Panc1 (cell line): ENCODE measurements around the gene C12orf50. TPM values are rescaled to one million over a fixed set of nuclear protein-coding genes. Genes with fewer than 3 reads are reported as not detected.

Experiments
- ATAC-seq: fragments of 200-7000 bp; cut with Tn5 transposase; 2 replicates; pipeline ENCODE4 v1.9.1; 2020; ENCODE audit warnings: mild to moderate bottlenecking, moderate library complexity
- BruUV-seq: library from RNA; stranded (reverse); fragments of 400-500 nt; replicated peaks from 2 replicates; lab custom pipeline; 2021; lab: Mats Ljungman, UMichigan
- CTCF ChIA-PET: fragments of 300-600 bp; sonication (Branson Sonifier 250); formaldehyde crosslinking; loops from one replicate; lab custom pipeline; 2022; ENCODE audit warnings: antibody characterized with exemption; lab: Charles Lee
- POLR2A ChIA-PET: fragments of 300-600 bp; sonication (Branson Sonifier 250); formaldehyde crosslinking; loops from one replicate; lab custom pipeline; 2022; ENCODE audit warnings: antibody characterized with exemption; lab: Charles Lee
- DNase-seq: peaks from one replicate; pipeline ENCODE4 v3.0.0-alpha.2; 2010; ENCODE audit warnings: low read depth, low spot score
- H3K27ac ChIP-seq: 2 replicates; pipeline ENCODE4 v1.5.1; 2011; ENCODE audit warnings: mild to moderate bottlenecking, low read length, inconsistent platforms
- H3K27me3 ChIP-seq: fragments of 200-500 bp; sonication (Bioruptor generic); 2 replicates; pipeline ENCODE4 v1.6.0; 2014; ENCODE audit warnings: low read length, inconsistent platforms; ENCODE audit not compliant: control insufficient read depth, insufficient read depth
- H3K36me3 ChIP-seq: fragments of 200-500 bp; sonication (Bioruptor generic); 2 replicates; pipeline ENCODE4 v1.5.1; 2014; ENCODE audit warnings: inconsistent platforms, mild to moderate bottlenecking, low read length, moderate library complexity; ENCODE audit not compliant: control insufficient read depth, insufficient read depth
- H3K4me1 ChIP-seq: 2 replicates; pipeline ENCODE4 v1.5.1; 2011; ENCODE audit warnings: inconsistent platforms, mild to moderate bottlenecking, low read length, moderate library complexity; ENCODE audit not compliant: control insufficient read depth, insufficient read depth
- H3K4me3 ChIP-seq, 2 experiments: 2 replicates each; pipeline ENCODE4 v1.5.1; 2011 to 2012; ENCODE audit warnings: low read depth in 2 of 2, low read length in 2 of 2, mild to moderate bottlenecking in 2 of 2, inconsistent platforms in 1 of 2, moderate library complexity in 1 of 2
- H3K9me3 ChIP-seq: fragments of 200-500 bp; sonication (Bioruptor generic); 2 replicates; pipeline ENCODE4 v1.5.1; 2014; ENCODE audit warnings: low read depth, mild to moderate bottlenecking, inconsistent platforms, low read length, moderate library complexity; ENCODE audit not compliant: control insufficient read depth, insufficient read depth
- POLR2AphosphoS5 ChIP-seq: IDR thresholded peaks from 2 replicates; pipeline ENCODE4 v1.6.1; 2012; ENCODE audit warnings: mild to moderate bottlenecking, low read depth, low read length, moderate library complexity
- SIN3A ChIP-seq: IDR thresholded peaks from 2 replicates; pipeline ENCODE4 v1.6.1; 2012; ENCODE audit warnings: low read depth, mild to moderate bottlenecking, low read length, moderate library complexity, borderline replicate concordance; ENCODE audit not compliant: insufficient read depth
- TCF7L2 ChIP-seq: IDR thresholded peaks from 2 replicates; pipeline ENCODE4 v1.6.1; 2011; ENCODE audit warnings: mild to moderate bottlenecking, low read depth, low read length, inconsistent platforms
- in situ Hi-C: cut with HindIII; loops from 2 replicates; pipeline ENCODE4 v1.10.0; 2016; ENCODE audit warnings: low sequenced_read_pairs, low pct_unique_long_range_greater_than_20kb
- intact Hi-C: fragments of 100-400 bp; cut with micrococcal nuclease; formaldehyde crosslinking; loops from one replicate; pipeline ENCODE4 v1.10.0; 2022; ENCODE audit not compliant: unreplicated experiment
- total RNA-seq: library from RNA; stranded (reverse); gene quantifications from one replicate; pipeline ENCODE4 v1.2.1, GENCODE V29; 2021; ENCODE audit not compliant: unreplicated experiment
- TF ChIP-seq, protein P1 (sequence below): fragments of 450-650 bp; IDR thresholded peaks from 2 replicates; pipeline ENCODE4 v1.5.1; 2017; ENCODE audit warnings: mild to moderate bottlenecking
- TF ChIP-seq, protein P2 (sequence below), 2 experiments: IDR thresholded peaks; 2 replicates each; pipeline ENCODE4 v1.6.1; 2011 to 2012; ENCODE audit warnings: low read depth in 2 of 2, control low read depth in 1 of 2, low read length in 1 of 2, mild to moderate bottlenecking in 1 of 2, moderate library complexity in 1 of 2; ENCODE audit not compliant: insufficient read depth in 1 of 2

Gene C12orf50
- total RNA-seq, 1 experiment from 2014 or later: not detected

DNA sequence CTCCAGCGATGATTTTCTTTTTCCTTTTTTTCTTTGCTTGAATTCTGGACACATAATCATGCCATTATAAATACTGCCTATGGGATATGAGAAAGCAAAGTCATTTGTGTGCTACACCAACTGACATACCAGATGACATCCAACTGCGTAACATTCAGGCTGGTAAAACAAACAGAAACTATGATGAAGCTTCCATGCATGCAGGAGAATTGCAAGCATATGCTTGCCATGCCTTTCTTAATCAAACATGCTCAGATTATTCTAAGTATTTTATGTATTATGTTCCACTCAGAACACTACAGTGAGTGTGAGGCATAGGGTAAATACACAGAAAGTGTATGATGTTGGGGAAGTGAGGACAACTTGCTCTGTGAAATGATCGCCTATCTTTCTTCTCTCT is 97.4 kb downstream of the C12orf50 start:
- H3K4me1 ChIP-seq: no peaks in the 10 kb centered on the region
- no peak overlapping the region for H3K4me3 ChIP-seq
- intact Hi-C loops: no loop called here
- H3K27me3 ChIP-seq: no peaks in the 10 kb centered on the region
- TF ChIP-seq POLR2AphosphoS5: no peak
- TF ChIP-seq SIN3A: no peak
- TF ChIP-seq TCF7L2: no peak
- TF ChIP-seq, protein P1, sequence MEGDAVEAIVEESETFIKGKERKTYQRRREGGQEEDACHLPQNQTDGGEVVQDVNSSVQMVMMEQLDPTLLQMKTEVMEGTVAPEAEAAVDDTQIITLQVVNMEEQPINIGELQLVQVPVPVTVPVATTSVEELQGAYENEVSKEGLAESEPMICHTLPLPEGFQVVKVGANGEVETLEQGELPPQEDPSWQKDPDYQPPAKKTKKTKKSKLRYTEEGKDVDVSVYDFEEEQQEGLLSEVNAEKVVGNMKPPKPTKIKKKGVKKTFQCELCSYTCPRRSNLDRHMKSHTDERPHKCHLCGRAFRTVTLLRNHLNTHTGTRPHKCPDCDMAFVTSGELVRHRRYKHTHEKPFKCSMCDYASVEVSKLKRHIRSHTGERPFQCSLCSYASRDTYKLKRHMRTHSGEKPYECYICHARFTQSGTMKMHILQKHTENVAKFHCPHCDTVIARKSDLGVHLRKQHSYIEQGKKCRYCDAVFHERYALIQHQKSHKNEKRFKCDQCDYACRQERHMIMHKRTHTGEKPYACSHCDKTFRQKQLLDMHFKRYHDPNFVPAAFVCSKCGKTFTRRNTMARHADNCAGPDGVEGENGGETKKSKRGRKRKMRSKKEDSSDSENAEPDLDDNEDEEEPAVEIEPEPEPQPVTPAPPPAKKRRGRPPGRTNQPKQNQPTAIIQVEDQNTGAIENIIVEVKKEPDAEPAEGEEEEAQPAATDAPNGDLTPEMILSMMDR: no peak
- TF ChIP-seq, protein P2, sequence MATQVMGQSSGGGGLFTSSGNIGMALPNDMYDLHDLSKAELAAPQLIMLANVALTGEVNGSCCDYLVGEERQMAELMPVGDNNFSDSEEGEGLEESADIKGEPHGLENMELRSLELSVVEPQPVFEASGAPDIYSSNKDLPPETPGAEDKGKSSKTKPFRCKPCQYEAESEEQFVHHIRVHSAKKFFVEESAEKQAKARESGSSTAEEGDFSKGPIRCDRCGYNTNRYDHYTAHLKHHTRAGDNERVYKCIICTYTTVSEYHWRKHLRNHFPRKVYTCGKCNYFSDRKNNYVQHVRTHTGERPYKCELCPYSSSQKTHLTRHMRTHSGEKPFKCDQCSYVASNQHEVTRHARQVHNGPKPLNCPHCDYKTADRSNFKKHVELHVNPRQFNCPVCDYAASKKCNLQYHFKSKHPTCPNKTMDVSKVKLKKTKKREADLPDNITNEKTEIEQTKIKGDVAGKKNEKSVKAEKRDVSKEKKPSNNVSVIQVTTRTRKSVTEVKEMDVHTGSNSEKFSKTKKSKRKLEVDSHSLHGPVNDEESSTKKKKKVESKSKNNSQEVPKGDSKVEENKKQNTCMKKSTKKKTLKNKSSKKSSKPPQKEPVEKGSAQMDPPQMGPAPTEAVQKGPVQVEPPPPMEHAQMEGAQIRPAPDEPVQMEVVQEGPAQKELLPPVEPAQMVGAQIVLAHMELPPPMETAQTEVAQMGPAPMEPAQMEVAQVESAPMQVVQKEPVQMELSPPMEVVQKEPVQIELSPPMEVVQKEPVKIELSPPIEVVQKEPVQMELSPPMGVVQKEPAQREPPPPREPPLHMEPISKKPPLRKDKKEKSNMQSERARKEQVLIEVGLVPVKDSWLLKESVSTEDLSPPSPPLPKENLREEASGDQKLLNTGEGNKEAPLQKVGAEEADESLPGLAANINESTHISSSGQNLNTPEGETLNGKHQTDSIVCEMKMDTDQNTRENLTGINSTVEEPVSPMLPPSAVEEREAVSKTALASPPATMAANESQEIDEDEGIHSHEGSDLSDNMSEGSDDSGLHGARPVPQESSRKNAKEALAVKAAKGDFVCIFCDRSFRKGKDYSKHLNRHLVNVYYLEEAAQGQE (IDR thresholded peaks at IDR 0.05; ENCODE audit: insufficient read depth in 1 of 2, low read depth in 2 of 2, low read length in 1 of 2): no peak
- in situ Hi-C loops: no loop called here
- no peak for ATAC-seq
- no peak for DNase-seq
- no peaks in the 10 kb centered on the region for H3K36me3 ChIP-seq
- ChIA-PET CTCF (interaction anchor here (0.6 kb wide), 1 partner anchor 1333 kb away, joined by 4 read pairs; no protein-coding TSS in a partner anchor), POLR2A (no interaction called here)
- no peaks in the 10 kb centered on the region for H3K9me3 ChIP-seq
- no peak overlapping the region for H3K27ac ChIP-seq
- no TSS peak for BruUV-seq

DNA sequence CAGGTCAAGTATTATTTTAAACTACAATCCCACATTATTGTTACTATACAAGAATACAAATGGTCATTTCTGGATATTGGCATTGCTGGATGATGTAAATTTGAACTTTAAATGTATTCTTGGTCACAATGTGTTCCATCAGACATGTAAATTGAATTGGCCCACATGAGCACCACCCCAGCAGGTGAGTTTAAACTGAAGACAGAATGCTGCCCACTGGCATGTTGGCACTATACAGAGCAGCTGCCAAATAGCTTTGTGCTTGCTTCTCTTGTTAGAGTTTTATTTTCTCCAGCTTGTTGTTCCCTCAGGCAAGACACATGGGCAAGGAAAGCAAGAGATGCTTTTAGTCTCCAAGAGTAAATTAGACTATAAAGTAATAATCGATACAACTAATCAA is 98.6 kb downstream of the C12orf50 start:
- DNase-seq: no peak

More for the DNA sequence above, 98.6 kb downstream of the C12orf50 start:
- ATAC-seq: no peak
- no peak overlapping the region for H3K4me3 ChIP-seq
- H3K36me3 ChIP-seq: no peaks in the 10 kb centered on the region
- BruUV-seq: no TSS peak
- no peaks in the 10 kb centered on the region for H3K4me1 ChIP-seq
- TF ChIP-seq SIN3A (no peak), POLR2AphosphoS5 (no peak), TCF7L2 (no peak)
- TF ChIP-seq, protein P2 (IDR thresholded peaks at IDR 0.05; ENCODE audit: insufficient read depth in 1 of 2, low read depth in 2 of 2, low read length in 1 of 2): no peak
- TF ChIP-seq, protein P1: no peak
- intact Hi-C loops (no loop called here), in situ Hi-C loops (no loop called here)
- ChIA-PET CTCF (no interaction called here), POLR2A (no interaction called here)
- H3K27ac ChIP-seq: no peak overlapping the region
- no peaks in the 10 kb centered on the region for H3K27me3 ChIP-seq
- H3K9me3 ChIP-seq: no peaks in the 10 kb centered on the region
